Activated CD8-positive, alpha-beta memory T cell treated with anti-CD3 and anti-CD28 coated beads for 36 hours (primary cell): ENCODE data around the gene JSRP1. TPM values are rescaled to one million over a fixed set of nuclear protein-coding genes. Genes with fewer than 3 reads are reported as not detected.

ENCODE experiments used
- CTCF ChIA-PET: fragments of 350-600 bp; sonication (Branson Sonifier 250); formaldehyde crosslinking; loops from one replicate; lab custom pipeline; 2021; ENCODE audit warnings: antibody characterized with exemption; lab: Charles Lee
- POLR2A ChIA-PET: fragments of 350-600 bp; sonication (Branson Sonifier 250); formaldehyde crosslinking; loops from one replicate; lab custom pipeline; 2021; ENCODE audit warnings: antibody characterized with exemption; lab: Charles Lee
- total RNA-seq, 2 experiments: library from RNA; stranded (reverse); gene quantifications; one replicate each; pipeline ENCODE4 v1.2.3, GENCODE V29; 2021

The JSRP1 gene
- total RNA-seq, 2 experiments from 2014 or later: 0.61 to 1.3 TPM

- ChIA-PET CTCF (interaction anchor here (1.5 kb wide), 1 partner anchor 28 kb away, joined by 4 read pairs; no protein-coding TSS in a partner anchor), POLR2A (interaction anchor here (0.7 kb wide), 1 partner anchor 176 kb away, joined by 5 read pairs; no protein-coding TSS in a partner anchor)
Observed at GRCh38 chr19:2230807-2231533, 25.2 kb downstream of the JSRP1 start.

GRCh38 chr19:2230033-2230531 lies 26.1 kb downstream of the JSRP1 start:
- POLR2A ChIA-PET: interaction anchor here (0.8 kb wide), 1 partner anchor 29 kb away, joined by 3 read pairs; no protein-coding TSS in a partner anchor
- CTCF ChIA-PET: interaction anchor here (1.5 kb wide), 1 partner anchor 29 kb away, joined by 4 read pairs; no protein-coding TSS in a partner anchor

- ChIA-PET POLR2A (interaction anchor here (0.8 kb wide), 1 partner anchor 30 kb away, joined by 3 read pairs; no protein-coding TSS in a partner anchor), CTCF (interaction anchor here (0.6 to 1.5 kb wide), 3 partner anchors 30 to 199 kb away, joined by 3 to 4 read pairs (median 3); no protein-coding TSS in a partner anchor)
Observed at GRCh38 chr19:2229103-2230032, 26.8 kb downstream of the JSRP1 start.

GRCh38 chr19:2228157-2229030 lies 27.8 kb downstream of the JSRP1 start:
- ChIA-PET POLR2A (interaction anchor here (0.6 kb wide), 1 partner anchor 82 kb away, joined by 3 read pairs; no protein-coding TSS in a partner anchor), CTCF (interaction anchor here (0.6 to 1.1 kb wide), 2 partner anchors 57 to 198 kb away, joined by 3 read pairs; no protein-coding TSS in a partner anchor)

DNA sequence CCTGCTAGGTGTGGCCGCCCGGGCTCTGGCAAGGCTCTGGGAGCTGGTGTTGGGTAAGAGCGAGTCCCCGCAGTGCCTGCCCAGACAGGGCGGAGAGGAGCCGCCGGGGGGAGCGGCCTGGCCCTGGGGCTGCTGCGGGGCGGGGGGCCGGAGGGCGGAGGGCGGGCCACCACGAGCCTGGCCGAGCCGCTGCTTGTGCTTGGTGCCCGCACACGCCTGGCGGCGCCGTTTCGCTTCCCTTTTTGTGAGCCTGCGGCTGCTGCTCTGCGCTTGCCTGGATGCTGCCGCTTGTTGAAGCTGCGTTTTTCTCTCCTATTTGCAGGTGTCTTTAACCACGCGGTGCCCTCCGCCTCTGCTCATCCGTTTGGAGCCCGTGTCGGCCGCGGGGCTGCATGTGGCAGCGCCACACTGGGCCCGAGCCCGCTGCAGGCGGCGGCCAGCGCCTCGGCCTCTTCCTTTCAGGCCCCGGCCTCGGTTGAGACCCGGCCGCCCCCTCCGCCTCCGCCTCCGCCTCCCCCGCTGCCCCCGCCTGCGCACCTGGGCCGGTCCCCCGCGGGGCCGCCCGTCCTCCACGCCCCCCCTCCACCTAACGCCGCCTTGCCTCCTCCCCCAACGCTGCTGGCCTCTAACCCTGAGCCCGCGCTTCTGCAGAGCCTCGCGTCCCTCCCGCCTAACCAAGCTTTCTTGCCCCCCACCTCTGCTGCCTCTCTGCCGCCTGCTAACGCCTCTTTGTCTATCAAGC lies 28.6 kb downstream of the JSRP1 start:
- CTCF ChIA-PET: no interaction called here

GRCh38 chr19:2226840-2227360 lies 29.3 kb downstream of the JSRP1 start:
- POLR2A ChIA-PET: no interaction called here
- CTCF ChIA-PET: no interaction called here

More for the DNA sequence above, 28.6 kb downstream of the JSRP1 start:
- POLR2A ChIA-PET: interaction anchor here (0.6 kb wide), 1 partner anchor 81 kb away, joined by 3 read pairs; no protein-coding TSS in a partner anchor

GRCh38 chr19:2226051-2226839 lies 30.0 kb downstream of the JSRP1 start:
- POLR2A ChIA-PET: no interaction called here

GRCh38 chr19:2225415-2226050 lies 30.7 kb downstream of the JSRP1 start:
- ChIA-PET CTCF (no interaction called here), POLR2A (interaction anchor here (0.5 kb wide), 1 partner anchor 159 kb away, joined by 4 read pairs; no protein-coding TSS in a partner anchor)

More at GRCh38 chr19:2226051-2226839, 30.0 kb downstream of the JSRP1 start:
- CTCF ChIA-PET: no interaction called here

DNA sequence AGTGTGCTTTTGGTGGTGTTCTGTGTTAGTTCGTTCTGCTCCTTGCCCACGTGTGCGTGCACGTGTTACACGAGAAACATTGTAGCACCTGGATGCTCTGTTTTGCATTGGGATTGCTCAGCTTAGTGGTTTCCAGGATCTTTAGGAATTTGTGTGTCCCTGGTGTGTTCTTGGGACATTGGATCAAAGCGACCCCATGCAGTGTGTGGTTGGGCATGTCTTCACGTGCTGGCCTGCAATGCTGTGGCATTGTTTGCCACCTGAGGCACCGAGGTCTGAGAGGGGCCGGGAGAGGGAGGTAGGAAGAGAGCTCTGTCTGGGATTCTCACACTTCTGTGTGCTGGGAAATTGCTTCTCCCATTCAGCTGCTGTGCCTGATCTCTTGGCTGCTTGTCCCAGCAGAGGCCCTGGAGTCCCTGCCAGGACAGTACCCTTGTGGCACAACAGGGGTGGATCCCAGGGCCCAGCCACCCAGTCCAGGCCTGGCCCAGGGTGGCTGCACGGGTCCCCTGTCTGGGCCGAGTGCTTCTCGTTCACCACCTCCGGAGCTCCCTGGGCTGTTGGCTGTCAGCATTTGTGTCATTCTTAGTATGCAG lies 31.4 kb downstream of the JSRP1 start:
- POLR2A ChIA-PET: interaction anchor here (0.5 kb wide), 1 partner anchor 160 kb away, joined by 4 read pairs; no protein-coding TSS in a partner anchor
- CTCF ChIA-PET: no interaction called here

GRCh38 chr19:2223959-2224358 lies 32.3 kb downstream of the JSRP1 start:
- CTCF ChIA-PET: no interaction called here
- POLR2A ChIA-PET: no interaction called here

GRCh38 chr19:2223391-2223790 lies 32.8 kb downstream of the JSRP1 start:
- ChIA-PET POLR2A (no interaction called here), CTCF (interaction anchor here (1.8 kb wide), 1 partner anchor 71 kb away, joined by 4 read pairs; the partner anchor contains the start of gene AP3D1)

DNA sequence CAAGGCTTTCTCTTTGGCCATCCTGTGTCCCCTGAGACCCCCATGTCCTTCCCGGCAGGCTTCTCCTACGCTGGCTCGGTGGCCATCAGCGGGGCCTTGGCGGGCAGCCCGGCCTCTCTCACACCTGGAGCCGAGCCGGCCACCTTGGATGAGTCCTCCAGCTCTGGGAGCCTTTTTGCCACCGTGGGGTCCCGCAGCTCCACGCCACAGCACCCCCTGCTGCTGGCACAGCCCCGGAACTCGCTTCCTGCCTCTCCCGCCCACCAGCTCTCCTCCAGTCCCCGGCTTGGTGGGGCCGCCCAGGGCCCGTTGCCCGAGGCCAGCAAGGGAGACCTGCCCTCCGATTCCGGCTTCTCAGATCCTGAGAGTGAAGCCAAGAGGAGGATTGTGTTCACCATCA lies 34.3 kb downstream of the JSRP1 start:
- CTCF ChIA-PET: interaction anchor here (1.8 kb wide), 1 partner anchor 70 kb away, joined by 4 read pairs; the partner anchor contains the start of gene AP3D1
- POLR2A ChIA-PET: no interaction called here

DNA sequence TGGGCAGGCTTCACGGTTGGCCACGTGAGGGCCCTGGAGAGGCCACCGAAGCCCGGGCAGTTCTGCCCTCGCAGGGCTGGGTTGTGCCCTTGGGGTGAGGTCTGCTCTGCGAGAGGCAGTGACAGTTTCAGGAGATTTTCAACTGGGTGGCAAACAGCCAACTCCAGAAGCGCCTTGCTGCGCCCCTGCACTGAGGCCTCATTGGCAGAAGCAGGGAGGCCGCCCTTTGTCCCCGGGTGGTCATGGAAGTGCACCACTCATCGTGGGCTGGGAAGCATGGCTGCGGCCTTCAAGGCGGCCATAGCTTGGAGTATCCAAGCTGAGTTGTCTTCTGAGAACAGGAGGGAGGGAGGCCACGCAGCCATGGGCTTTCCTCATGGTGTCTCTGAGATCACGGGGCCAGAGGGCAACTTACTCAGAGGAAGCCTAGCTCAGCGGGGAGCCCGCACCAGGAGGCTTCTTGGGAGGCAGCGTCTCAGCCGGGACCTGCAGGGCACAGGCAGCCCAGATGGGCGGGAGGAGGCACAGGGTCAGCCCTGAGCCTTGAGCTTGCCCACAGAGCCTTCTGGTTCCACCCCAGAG lies 34.9 kb downstream of the JSRP1 start:
- POLR2A ChIA-PET: no interaction called here
- CTCF ChIA-PET: interaction anchor here (1.8 kb wide), 1 partner anchor 69 kb away, joined by 4 read pairs; the partner anchor contains the start of gene AP3D1

- ChIA-PET CTCF (no interaction called here), POLR2A (no interaction called here)
Observed at GRCh38 chr19:2219726-2220125, 36.5 kb downstream of the JSRP1 start.

DNA sequence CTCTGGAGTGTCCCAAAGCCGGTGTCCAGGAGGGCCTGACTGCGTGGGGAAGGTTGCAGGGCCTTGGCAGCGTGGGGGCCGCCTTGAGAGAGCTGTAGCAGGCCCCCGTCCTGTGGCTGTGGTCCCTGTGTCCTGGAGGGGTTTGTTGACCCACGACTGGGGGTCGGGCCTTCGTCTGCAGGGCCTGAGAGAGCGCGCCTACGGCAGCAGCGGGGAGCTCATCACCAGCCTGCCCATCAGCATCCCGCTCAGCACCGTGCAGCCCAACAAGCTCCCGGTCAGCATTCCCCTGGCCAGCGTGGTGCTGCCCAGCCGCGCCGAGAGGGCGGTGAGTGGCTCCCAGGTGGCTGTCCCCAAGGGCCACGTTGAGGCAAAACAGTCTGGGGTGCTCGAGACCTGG lies 38.6 kb downstream of the JSRP1 start:
- ChIA-PET POLR2A (no interaction called here), CTCF (no interaction called here)
